AG10803 (cell line): ENCODE results near the gene SLC7A8.

ENCODE experiments used
- DNase-seq: peaks from one replicate; pipeline ENCODE4 v3.0.0; 2010; ENCODE audit warnings: low read depth
- H3K4me3 ChIP-seq: 2 replicates; pipeline ENCODE4 v1.5.1; 2011; ENCODE audit warnings: mild to moderate bottlenecking, low read length, control low read depth
- CTCF ChIP-seq: conservative IDR thresholded peaks from 2 replicates; pipeline ENCODE4 v1.5.1; 2011; ENCODE audit warnings: mild to moderate bottlenecking, low read length, control low read depth, inconsistent platforms

Gene SLC7A8

DNA sequence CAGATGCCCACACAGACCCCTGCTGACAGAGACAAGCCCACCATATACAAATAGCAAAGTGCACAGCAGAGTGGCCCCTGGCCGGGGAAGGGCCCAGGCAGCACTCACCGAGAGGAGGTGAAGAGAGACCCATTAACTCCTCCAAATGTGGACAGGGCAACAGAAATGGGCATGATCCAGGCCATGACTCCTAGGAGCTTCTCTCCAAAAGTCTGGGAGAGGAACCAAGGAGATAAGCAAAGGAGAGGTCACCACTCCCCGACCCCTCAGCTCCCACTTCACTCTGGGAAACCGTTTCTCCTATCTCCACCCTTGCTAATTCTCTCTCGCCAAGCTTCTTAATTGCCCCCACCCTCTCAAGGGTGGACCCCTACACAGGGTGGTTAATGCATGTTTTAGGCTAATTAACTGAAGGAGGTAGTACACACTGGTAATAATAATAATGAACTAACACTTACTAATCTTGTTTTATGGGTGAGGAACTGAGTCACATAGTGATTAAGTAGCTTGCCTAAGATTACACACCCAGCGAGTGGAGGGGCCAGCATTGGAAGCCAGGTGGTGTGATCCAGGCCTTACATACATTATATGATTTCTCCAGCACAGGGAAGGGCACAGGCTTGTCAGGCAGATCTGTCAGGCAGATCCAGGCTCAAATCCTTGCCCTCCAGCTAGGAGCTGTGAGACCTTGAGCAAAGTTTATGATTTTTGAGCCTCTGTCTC, 45.5 kb downstream of the SLC7A8 start:
- no peak overlapping the region for H3K4me3 ChIP-seq
- TF ChIP-seq CTCF, result no peak
- DNase-seq, result no peak

DNA sequence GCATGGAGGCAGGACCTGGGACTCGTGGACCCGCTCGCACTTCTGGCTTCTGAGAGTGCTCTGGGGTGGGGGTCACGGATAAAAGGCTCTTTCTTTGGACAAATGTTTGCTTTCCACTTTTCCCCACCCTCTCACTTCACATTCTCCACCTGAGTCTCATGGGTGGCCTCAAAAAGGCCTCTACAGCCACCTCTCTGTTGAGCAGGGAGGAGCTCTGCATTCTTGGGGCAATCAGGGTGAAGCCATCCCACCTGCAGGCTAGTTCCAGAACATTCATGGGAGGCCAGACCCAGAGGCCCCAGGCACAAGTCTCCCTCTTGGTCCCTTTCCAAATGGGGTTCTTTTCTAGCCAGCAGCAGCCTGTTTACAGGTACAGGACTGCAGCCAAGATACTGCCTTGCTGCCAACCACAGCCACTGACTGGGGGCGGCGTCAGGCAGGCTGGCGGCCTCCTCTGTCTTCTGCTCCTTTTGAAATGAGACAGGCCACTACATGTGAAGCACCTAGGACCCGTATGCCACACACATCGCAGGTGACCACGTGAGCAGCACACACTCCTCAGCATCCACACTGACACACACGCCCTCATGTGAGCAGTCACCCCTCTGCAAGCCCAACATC, 46.2 kb downstream of the SLC7A8 start:
- DNase-seq, result no peak
- TF ChIP-seq CTCF, result no peak
- no peak overlapping the region for H3K4me3 ChIP-seq

GRCh38 chr14:23136566-23137133, 46.8 kb downstream of the SLC7A8 start:
- DNase-seq, result no peak
- TF ChIP-seq CTCF, result no peak
- no peak overlapping the region for H3K4me3 ChIP-seq

DNA sequence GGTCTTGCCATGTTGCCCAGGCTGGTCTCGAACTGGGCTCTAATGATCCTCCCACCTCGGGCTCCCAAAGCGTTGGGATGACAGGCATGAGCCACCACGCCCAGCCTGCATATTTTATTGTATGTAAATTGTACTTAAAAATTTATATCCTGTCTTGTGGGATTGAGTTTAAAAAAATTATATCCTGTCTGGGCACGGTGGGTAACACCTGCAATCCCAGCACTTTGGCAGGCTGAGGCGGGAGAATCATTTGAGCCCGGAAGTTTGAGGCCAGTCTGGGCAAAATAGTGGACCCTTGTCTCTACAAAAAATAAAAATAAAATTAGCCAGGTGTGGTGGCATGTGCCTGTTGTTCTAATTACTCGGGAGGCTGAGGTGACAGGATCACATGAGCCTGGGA, 50.5 kb downstream of the SLC7A8 start:
- no peak for TF ChIP-seq CTCF
- DNase-seq, result no peak
- no peak overlapping the region for H3K4me3 ChIP-seq

GRCh38 chr14:23131482-23131881, 52.0 kb downstream of the SLC7A8 start:
- DNase-seq, result no peak
- no peak overlapping the region for H3K4me3 ChIP-seq
- TF ChIP-seq CTCF, result no peak

DNA sequence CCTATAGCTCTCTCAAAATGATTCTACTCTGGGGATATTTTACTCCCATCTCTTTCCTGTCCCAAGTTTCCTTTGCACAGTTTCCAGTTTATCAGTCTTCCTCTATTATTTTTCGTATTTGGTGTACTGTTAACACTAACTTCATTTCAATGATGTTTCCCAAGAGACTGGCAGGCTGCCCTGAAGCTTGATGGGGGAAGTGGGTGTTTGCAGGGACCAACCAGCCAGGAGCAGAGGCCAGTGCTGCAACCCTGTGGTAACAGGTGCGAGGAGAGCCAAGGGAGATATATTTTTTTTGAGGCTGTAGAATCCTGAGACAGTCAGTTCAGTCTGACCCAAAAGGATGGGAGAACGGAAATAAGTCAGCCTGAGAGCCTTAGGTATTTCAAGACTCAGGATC, 52.6 kb downstream of the SLC7A8 start:
- H3K4me3 ChIP-seq, result no peak overlapping the region
- TF ChIP-seq CTCF, result no peak
- no peak for DNase-seq
